Skeletal muscle cell (primary cell): ENCODE results near the gene ATP6V0D1.
"Not testable (repeated sequence)": the region's sequence is repeated elsewhere in the genome, so short reads cannot be mapped to it uniquely, and the experiment has no call there.

Experiments
- DNase-seq: peaks from one replicate; pipeline ENCODE4 v3.0.0-alpha.2; 2010; ENCODE audit warnings: low read depth
- H3K4me3 ChIP-seq: 2 replicates; pipeline ENCODE4 v1.5.1; 2011; ENCODE audit warnings: low read depth, mild to moderate bottlenecking, control low read depth, low read length, moderate library complexity

The ATP6V0D1 gene

DNA sequence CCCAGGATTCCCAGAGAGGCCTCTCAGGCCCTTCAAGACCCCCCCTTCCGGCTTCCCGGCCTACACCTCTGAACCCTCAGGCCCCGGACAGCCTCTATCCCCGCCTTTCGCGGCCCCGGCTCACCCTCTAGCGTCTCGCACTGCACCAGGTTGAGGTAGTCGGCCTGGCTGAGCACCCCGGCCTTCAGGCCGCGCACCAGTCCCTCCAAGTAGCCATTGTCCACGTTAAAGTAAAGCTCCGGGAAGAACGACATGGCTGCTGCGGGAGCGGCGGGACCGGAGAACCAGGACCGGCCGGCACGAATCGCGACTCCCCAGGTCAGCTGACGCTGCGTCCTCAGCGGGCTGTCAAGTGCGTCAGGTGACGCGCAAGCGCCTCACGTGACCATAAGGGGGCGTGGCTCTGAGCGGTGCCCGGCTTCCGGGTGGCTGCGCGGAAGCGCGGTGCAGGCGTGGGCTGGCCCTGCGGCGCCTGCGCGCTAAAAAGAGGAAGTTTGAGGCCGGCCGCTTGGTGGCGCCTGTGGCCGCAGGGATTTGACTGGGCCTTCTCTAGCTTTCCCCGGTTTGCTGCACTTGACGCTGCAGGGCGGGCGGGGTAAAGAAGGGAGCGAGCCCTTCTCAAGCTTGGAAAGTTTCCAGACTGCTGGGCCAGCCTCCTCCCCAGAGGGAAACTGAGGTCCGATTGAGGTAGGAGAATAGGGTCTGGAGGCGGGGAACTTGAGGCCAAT is at the start of gene ATP6V0D1:
TSS of gene ATP6V0D1 (minus strand) at position 325 of the 728 bp plus-strand sequence. CDS start at position 254, 71 bp downstream.
- peak within 1 kb of the TSS; percentile 99 for H3K4me3 ChIP-seq
- peak; percentile 90 for DNase-seq

- DNase-seq, result peak; percentile 22
- H3K4me3 ChIP-seq, result peak overlapping the region; percentile 85
Measured at GRCh38 chr16:67530013-67530939, 49.3 kb upstream of the ATP6V0D1 start.

- no peak for DNase-seq
- H3K4me3 ChIP-seq, result peak overlapping the region; percentile 85
Measured at GRCh38 chr16:67529582-67530012, 48.6 kb upstream of the ATP6V0D1 start.

- DNase-seq, result no peak
- H3K4me3 ChIP-seq, result peak overlapping the region; percentile 85
Measured at GRCh38 chr16:67528870-67529581, 48.1 kb upstream of the ATP6V0D1 start.

DNA sequence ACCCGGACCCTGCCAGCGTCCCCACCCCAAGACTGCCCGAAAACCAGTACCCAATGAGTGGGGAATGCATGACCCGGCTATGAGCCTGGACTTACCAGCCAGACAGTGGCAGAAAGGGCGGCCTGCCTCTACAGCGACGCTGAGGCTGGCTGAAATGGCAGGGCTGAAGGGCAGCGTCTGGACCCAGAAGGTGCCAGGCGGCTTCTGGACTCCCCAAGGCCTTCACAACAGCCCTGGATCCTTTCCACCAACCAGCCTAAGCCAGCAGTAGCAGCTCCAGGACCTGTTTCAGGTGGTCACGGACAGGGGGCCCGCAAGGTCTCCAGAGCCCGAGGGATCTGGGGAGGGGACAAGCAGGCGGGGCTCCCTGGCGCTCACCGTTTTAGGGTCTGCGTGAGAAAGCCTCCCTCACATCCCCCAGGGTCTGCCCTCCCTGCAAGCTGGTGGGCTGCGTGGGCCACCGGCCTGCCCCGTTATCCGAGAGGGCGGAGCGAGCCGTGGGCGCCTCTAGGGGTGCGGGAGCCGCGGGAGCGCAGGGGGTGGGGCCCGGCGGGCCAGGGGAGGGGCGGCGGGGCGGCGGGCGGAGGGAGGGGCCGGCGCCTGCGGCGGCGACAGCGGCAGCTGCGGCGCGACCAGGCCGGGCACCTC is 47.4 kb upstream of the ATP6V0D1 start, which contains the start of gene RIPOR1:
TSS of gene RIPOR1 (plus strand) at position 608 of the 648 bp plus-strand sequence. CDS start 9,618 bp downstream, outside the sequence.
- DNase-seq, result no peak
- H3K4me3 ChIP-seq, result peak within 1 kb of the TSS; percentile 85

DNA sequence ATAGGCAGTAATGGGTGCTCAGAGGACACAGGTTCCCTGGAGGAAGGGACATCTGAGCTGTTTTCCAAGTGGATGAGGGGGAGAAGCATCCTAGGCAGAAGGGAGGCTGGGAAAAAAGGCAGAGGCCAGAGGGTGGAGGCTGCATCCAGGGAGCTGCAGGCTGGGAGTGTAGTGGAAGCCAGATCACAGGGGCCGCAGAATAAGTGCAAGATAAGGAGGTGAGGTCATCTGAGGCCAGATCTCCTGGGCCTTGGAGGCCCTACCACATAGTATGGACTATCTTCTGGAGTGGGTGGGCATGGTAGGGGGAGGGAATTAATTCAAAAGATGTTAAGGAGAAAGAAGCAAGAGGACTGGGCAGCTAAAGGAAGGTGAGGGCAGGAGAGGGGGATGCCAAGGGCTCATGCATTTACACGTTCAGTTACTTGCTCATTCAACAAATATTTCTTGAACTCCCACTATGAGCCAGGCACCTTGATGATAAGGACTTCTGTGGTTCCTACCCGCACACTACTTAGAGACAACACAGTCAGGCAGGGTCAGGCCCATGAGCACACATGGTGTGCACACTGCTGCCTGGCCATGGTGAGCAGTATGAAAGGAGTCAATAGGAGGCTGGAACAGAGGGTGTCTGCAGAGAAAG is 45.3 kb upstream of the ATP6V0D1 start:
- no peak overlapping the region for H3K4me3 ChIP-seq
- DNase-seq, result no peak

DNA sequence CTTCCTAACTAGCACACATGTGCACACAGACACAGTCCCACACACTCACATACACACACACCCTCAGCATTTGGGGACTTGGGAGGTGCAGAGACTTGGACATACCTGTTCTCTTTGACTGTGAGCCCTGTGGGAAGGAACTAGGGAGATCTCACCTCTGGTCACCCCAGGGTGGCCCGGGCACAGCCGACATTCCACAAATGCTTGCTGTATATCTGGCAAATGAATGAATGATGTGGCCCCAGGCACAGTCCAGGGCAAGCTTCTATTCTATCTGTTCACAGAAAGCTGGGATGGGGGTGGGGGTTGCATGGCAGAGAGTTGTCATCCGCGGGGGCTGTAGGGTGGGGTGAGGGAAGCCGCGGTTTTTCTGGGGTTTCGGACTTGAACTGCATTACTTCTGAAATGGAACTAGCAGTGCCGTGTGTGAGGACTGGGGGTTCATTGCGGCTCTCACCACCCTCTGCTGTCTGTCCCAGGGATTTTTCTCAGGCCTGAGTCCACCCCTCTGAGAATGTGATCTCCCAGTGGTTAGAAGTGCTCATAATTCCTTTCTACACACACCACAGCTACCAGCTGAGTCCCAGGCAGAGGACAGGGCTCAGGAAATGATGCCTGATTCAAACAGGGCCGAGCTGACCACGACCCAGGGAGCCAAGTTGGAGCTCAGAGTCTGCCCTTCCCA is 44.4 kb upstream of the ATP6V0D1 start:
- no peak overlapping the region for H3K4me3 ChIP-seq

DNA sequence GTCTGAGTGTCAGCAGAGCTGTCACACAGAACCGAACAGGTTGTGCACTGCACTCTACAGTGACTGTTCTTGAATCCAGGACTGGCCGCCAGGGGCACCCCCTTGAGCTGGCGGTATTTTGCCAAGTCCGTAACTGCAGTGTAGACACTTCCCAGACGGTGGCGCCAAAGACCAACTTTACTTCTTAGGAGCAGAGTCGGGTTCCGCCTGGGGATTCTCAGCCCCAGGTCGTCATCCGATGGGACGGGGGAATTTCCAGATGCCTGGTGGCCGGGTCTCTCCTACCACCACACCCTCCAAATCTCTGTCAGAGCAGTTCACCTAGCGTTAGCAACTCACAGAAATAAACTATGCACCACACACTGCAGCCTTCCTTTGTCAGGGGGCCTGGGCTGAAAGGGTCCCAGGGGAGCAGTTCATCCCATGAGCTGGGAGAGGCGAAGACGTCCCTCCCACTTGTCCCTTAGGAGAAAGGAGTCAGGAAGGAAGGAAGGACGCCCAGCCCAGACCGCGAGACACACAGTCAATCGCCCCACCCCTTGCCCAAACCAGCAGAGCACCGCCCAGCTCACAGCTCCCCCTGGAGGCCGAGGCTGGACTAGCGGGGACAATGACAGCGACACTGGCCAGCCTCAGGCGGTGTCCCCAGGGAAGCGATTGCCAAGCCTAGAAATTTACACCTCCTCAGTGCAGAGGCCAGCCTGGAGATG is 40.3 kb upstream of the ATP6V0D1 start:
- H3K4me3 ChIP-seq, result peak overlapping the region; percentile 62
- peak; percentile 72 for DNase-seq

More for the DNA sequence above, 44.4 kb upstream of the ATP6V0D1 start:
- DNase-seq, result no peak

DNA sequence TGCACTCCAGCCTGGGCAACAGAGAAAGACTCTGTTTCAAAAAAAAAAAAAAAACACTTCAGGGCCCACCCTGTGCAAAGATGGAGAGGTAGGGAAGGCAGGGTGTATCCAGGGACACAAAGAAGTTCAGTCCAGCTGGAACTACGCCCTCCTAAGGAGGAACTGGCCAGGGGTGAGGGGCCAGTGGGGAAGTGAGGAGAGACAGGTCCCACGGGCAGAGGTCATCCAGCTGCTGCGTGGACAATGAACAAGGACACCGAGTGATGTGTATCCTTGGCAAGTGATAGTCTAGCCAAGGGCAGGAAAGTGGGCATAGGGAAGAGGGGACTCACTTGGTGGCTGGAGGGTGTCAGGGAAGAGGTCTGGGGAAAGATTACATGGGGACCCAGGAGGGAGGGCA is 38.3 kb upstream of the ATP6V0D1 start:
- DNase-seq, result no peak
- no peak overlapping the region for H3K4me3 ChIP-seq

- no peak for DNase-seq
- H3K4me3 ChIP-seq, result no peak overlapping the region
Measured at GRCh38 chr16:67518676-67519075, 37.7 kb upstream of the ATP6V0D1 start.

GRCh38 chr16:67517661-67518423 is 36.9 kb upstream of the ATP6V0D1 start:
- H3K4me3 ChIP-seq, result no peak overlapping the region
- DNase-seq, result no peak

GRCh38 chr16:67517155-67517445 is 36.1 kb upstream of the ATP6V0D1 start:
- H3K4me3 ChIP-seq, result no peak overlapping the region
- DNase-seq, result no peak

DNA sequence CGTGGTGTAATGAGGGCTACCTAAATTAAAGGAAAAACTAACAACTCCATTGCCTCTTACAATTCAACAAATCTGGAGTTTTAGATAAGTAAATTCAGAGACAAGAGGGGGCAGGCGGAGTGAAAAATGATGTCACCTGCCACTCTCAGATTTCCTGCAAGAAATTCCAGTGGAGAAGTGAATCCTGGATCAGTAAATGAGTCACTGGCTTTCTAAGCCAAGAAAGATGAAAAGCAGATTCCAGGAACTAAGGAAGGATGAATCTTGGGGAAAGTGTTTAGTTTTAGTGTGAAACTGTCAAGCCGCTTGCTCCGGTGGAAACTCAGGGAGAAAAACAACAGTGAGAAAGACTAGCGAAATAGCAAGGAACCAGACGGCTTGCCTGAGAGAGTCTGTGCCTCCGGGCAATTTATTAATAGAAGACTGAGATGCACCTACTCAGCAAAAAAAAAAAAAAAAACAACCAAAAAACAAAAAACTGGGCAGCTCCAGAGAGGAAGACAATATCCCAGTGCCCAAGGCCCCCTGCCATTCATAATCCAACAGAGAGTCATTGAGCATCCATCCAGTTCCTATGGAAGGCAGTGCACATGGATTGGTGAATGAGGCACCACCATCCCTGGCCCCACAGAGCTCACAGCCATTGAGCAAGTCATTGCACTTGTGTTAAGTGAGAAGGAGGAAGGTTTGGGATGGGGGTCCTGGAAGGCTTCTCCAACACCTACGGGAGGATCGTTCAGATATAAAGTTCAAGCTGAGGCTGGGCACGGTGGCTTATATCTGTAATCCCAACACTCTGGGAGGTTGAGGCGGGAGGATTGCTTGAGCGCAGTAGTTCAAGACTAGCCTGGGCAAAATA is 35.6 kb upstream of the ATP6V0D1 start:
- no peak for DNase-seq
- no peak overlapping the region for H3K4me3 ChIP-seq

- H3K4me3 ChIP-seq, result no peak overlapping the region
- DNase-seq, result peak; percentile 40
Measured at GRCh38 chr16:67514382-67514828, 33.4 kb upstream of the ATP6V0D1 start.

GRCh38 chr16:67513892-67514291 is 32.9 kb upstream of the ATP6V0D1 start:
- not testable (repeated sequence) for DNase-seq, H3K4me3 ChIP-seq

DNA sequence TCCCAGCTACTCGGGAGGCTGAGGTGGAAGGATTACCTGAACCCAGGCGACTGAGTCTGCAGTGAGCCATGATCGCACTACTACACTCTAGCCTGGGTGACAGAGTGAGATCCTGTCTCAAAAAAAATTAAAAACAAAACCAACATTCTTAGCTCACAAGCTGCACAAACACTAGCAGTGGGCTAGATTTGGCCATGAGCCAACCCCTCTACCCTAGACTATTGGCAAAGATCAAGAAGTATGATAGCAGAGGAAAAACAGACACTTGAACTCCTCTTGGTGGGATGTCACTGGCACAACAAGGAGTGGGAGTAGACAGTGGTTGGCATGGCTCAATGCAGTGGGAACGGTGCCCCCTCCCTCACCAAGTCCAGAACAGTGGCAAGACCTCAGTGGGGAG is 28.1 kb upstream of the ATP6V0D1 start:
- no peak for DNase-seq
- H3K4me3 ChIP-seq, result no peak overlapping the region
